HepG2 (cell line): ENCODE data around the gene TUBGCP6. TPM values are rescaled to one million over a fixed set of nuclear protein-coding genes. Genes with fewer than 3 reads are reported as not detected.

ENCODE experiments used
- ATAC-seq: fragments of 200-7000 bp; cut with Tn5 transposase; 3 replicates; pipeline ENCODE4 v1.9.1; 2020; ENCODE audit warnings: mild to moderate bottlenecking, moderate library complexity
- BruUV-seq: library from RNA; stranded (reverse); fragments of 400-500 nt; replicated peaks from 2 replicates; lab custom pipeline; 2021; lab: Mats Ljungman, UMichigan
- CTCF ChIA-PET: fragments of 300-600 bp; formaldehyde crosslinking; extraction: SDS; loops from one replicate; lab custom pipeline; 2021; ENCODE audit warnings: low total read pairs, inconsistent platforms, low intra/inter-chr PET ratio; lab: Yijun Ruan, JAX
- POLR2A ChIA-PET: fragments of 350-600 bp; sonication (Branson Sonifier 250); formaldehyde crosslinking; loops from one replicate; lab custom pipeline; 2020; ENCODE audit warnings: antibody characterized with exemption, inconsistent platforms; lab: Yijun Ruan, JAX
- DNase-seq: peaks from one replicate; pipeline ENCODE4 v3.0.0-alpha.2; 2015; ENCODE audit warnings: low spot score
- FAIRE-seq: peaks from 3 replicates; lab custom pipeline; 2011; peaks lifted over from hg19 to GRCh38; lab: Jason Lieb, UNC
- H2AFZ ChIP-seq: one replicate; pipeline ENCODE4 v1.6.1; 2011; ENCODE audit warnings: low read length, inconsistent platforms
- H3K27ac ChIP-seq: fragments of 300-600 bp; 3 replicates; pipeline ENCODE4 v1.8.0; 2011; ENCODE audit warnings: mixed run types, mild to moderate bottlenecking, mixed read lengths, low read length, inconsistent platforms; ENCODE audit not compliant: insufficient read depth; ENCODE audit errors: extremely low read length
- H3K27me3 ChIP-seq, 2 experiments: fragments of 200-600 bp in 1 of 2; 2 replicates in 1 of 2; 3 replicates in 1 of 2; pipeline versions ENCODE4 v1.6.0 to v1.8.0; 2011; ENCODE audit warnings: low read length in 2 of 2, mild to moderate bottlenecking in 2 of 2, moderate library complexity in 2 of 2, inconsistent platforms in 1 of 2; ENCODE audit not compliant: insufficient read depth in 2 of 2, control insufficient read depth in 1 of 2
- H3K36me3 ChIP-seq, 2 experiments: fragments of 200-600 bp in 1 of 2; replicated peaks in 1 of 2; 2 replicates in 1 of 2; 3 replicates in 1 of 2; pipeline versions ENCODE4 v1.5.1 to v1.8.0; 2011; ENCODE audit warnings: low read length in 2 of 2, inconsistent platforms in 1 of 2; ENCODE audit not compliant: insufficient read depth in 2 of 2, control insufficient read depth in 1 of 2
- H3K4me1 ChIP-seq: 2 replicates; pipeline ENCODE4 v1.5.1; 2012; ENCODE audit warnings: low read length, inconsistent platforms; ENCODE audit not compliant: insufficient read depth
- H3K4me2 ChIP-seq: 2 replicates; pipeline ENCODE4 v1.6.0; 2011; ENCODE audit warnings: low read depth, low read length, inconsistent platforms
- H3K4me3 ChIP-seq, 3 experiments: fragments of 200-600 bp in 1 of 3; sonication (generic), shearing (Covaris generic) in 1 of 3; replicated peaks in 1 of 3; 2 replicates each; pipeline ENCODE4 v1.5.1; 2011 to 2016; ENCODE audit warnings: low read length in 3 of 3, inconsistent platforms in 2 of 3, low read depth in 2 of 3, mild to moderate bottlenecking in 2 of 3, control low read depth in 1 of 3, mixed read lengths in 1 of 3; ENCODE audit not compliant: insufficient read depth in 1 of 3
- H3K79me2 ChIP-seq: one replicate; pipeline ENCODE4 v1.6.1; 2011; ENCODE audit warnings: low read length, inconsistent platforms; ENCODE audit not compliant: insufficient read depth
- H3K9ac ChIP-seq: 2 replicates; pipeline ENCODE4 v1.6.0; 2011; ENCODE audit warnings: mild to moderate bottlenecking, low read depth, low read length, inconsistent platforms; ENCODE audit not compliant: insufficient read depth
- H3K9me3 ChIP-seq: 2 replicates; pipeline ENCODE4 v1.5.1; 2012; ENCODE audit warnings: mild to moderate bottlenecking, low read length
- H4K20me1 ChIP-seq: 2 replicates; pipeline ENCODE4 v1.6.0; 2011; ENCODE audit warnings: inconsistent platforms, mild to moderate bottlenecking, low read length, moderate library complexity; ENCODE audit not compliant: insufficient read depth
- AGO2 ChIP-seq: fragments of 200-400 bp; formaldehyde crosslinking; optimal IDR thresholded peaks from 2 replicates; pipeline ENCODE3; 2017; ENCODE audit warnings: mild to moderate bottlenecking, low read depth, low read length, moderate library complexity
- FOXK2 ChIP-seq: fragments of 450-650 bp; IDR thresholded peaks from 2 replicates; pipeline ENCODE4 v1.6.1; 2016
- HIC2 ChIP-seq: sonication (generic); formaldehyde crosslinking; IDR thresholded peaks from 2 replicates; pipeline ENCODE4 v1.9.0; 2022; ENCODE audit warnings: low read depth, missing genetic modification reagents
- HNF4A ChIP-seq: sonication (generic); formaldehyde crosslinking; IDR thresholded peaks from 2 replicates; pipeline ENCODE4 v1.4.0; 2020; ENCODE audit warnings: missing genetic modification reagents
- HNRNPL ChIP-seq: fragments of 200-400 bp; formaldehyde crosslinking; IDR thresholded peaks from 2 replicates; pipeline ENCODE4 v1.6.1; 2017; ENCODE audit warnings: mild to moderate bottlenecking, low read depth, low read length
- RXRA ChIP-seq: sonication (generic); formaldehyde crosslinking; IDR thresholded peaks from 2 replicates; pipeline ENCODE4 v1.5.1; 2020; ENCODE audit warnings: missing genetic modification reagents
- ZBTB33 ChIP-seq: sonication (generic); formaldehyde crosslinking; IDR thresholded peaks from 2 replicates; pipeline ENCODE4 v1.4.0; 2020; ENCODE audit warnings: missing genetic modification reagents
- ZSCAN29 ChIP-seq: sonication (generic); formaldehyde crosslinking; conservative IDR thresholded peaks from 2 replicates; pipeline ENCODE4 v1.4.0; 2020; ENCODE audit warnings: mild to moderate bottlenecking, missing genetic modification reagents
- WGBS: methylation state at CpG from one replicate; pipeline ENCODE4 v1.1.6; 2017; ENCODE audit warnings: low lambda C conversion rate; 5-methylcytosine and 5-hydroxymethylcytosine counted together
- in situ Hi-C: cut with HindIII; loops from 2 replicates; pipeline ENCODE4 v1.10.0; 2017; ENCODE audit warnings: low pct_unique_long_range_greater_than_20kb; ENCODE audit not compliant: extremely low pct_ligation_motif_present
- intact Hi-C: fragments of 100-400 bp; cut with micrococcal nuclease; formaldehyde crosslinking; loops from one replicate; pipeline ENCODE4 v1.10.0; 2022; ENCODE audit not compliant: unreplicated experiment
- polyA plus RNA-seq, 8 experiments: library from polyadenylated mRNA; depleted of rRNA in 3 of 8; stranded (reverse) in 7 of 8; unstranded in 1 of 8; fragments of >200 nt; fragmentation: Illumina TruSeq in 4 of 8; extraction: Trizol in 4 of 8; gene quantifications; 2 replicates each; pipeline versions ENCODE4 v1.2.1 to v1.2.3, GENCODE V29; 2011 to 2016; ENCODE audit warnings: low read depth in 4 of 8, missing spikeins in 1 of 8, mixed read lengths in 1 of 8; ENCODE audit not compliant: insufficient read depth in 1 of 8
- total RNA-seq, 5 experiments: library from RNA; depleted of rRNA; stranded (reverse); fragments of >200 nt; fragmentation: Illumina TruSeq; extraction: Trizol; gene quantifications; 2 replicates each; pipeline ENCODE4 v1.2.3, GENCODE V29; 2016; ENCODE audit warnings: low read depth in 1 of 5

Gene TUBGCP6
- total and polyA plus RNA-seq, 2 of the 13 experiments (the other 11 are each of a cell fraction or from before 2014, with no cell fraction given): 14.6 to 15.7 TPM

GRCh38 chr22:50257451-50258360, 12.9 kb upstream of the TUBGCP6 start:
- no peak overlapping the region for H3K9ac ChIP-seq
- ATAC-seq (no peak), DNase-seq (no peak), FAIRE-seq (no peak)
- no peaks in the 10 kb centered on the region for H4K20me1 ChIP-seq
- peaks cover 3% of the 10 kb centered on the region in 2 experiments; a peak in 1 of 5 replicates for H3K36me3 ChIP-seq
- TF ChIP-seq FOXK2: no peak
- peak; percentile 22; the same call in 1 of the 2 replicates for TF ChIP-seq ZBTB33 (CRISPR knock-in tag)
- TF ChIP-seq HIC2 (CRISPR knock-in tag): peak; percentile 93
- no peak for TF ChIP-seq ZSCAN29 (CRISPR knock-in tag)
- TF ChIP-seq RXRA: no peak
- peak; percentile 42; the same call in 1 of the 2 replicates for TF ChIP-seq HNF4A (CRISPR knock-in tag)
- TF ChIP-seq HNRNPL: peak; percentile 92
- TF ChIP-seq AGO2: peak; percentile 9
- in situ Hi-C loops (no loop called here), intact Hi-C loops (no loop called here)
- ChIA-PET CTCF (no interaction called here), POLR2A (no interaction called here)
- peaks cover 33% of the 10 kb centered on the region for H3K4me1 ChIP-seq
- H2AFZ ChIP-seq: no peak overlapping the region
- peaks cover 0 to 3% of the 10 kb centered on the region in 2 experiments; a peak in 2 of 5 replicates for H3K27me3 ChIP-seq
- no peaks in the 10 kb centered on the region for H3K9me3 ChIP-seq
- H3K79me2 ChIP-seq: no peaks in the 10 kb centered on the region
- no peak overlapping the region for H3K4me3 ChIP-seq
- 0 out of 2 replicates have a peak overlapping the region, but pooled peaks have one; percentile 18 for H3K4me2 ChIP-seq
- BruUV-seq: no TSS peak
- 71% methylated on average over 14 of the region's 31 CpGs for WGBS
- H3K27ac ChIP-seq: no peak overlapping the region
